Thoracic aorta (tissue), 2 donors: ENCODE data around the gene MRPL36. TPM values are rescaled to one million over a fixed set of nuclear protein-coding genes. Genes with fewer than 3 reads are reported as not detected.
A peak's percentile ranks its signal among the peaks of the same experiment; 100 is the strongest.
"Not testable (repeated sequence)": the region's sequence is repeated elsewhere in the genome, so short reads cannot be mapped to it uniquely, and the experiment has no call there.

Experiments
- ATAC-seq: fragments of 150-250 bp; one replicate; pipeline ENCODE4 v1.8.0; 2017; ENCODE audit warnings: low read depth; ENCODE audit not compliant: insufficient number of reproducible peaks, low FRiP score
- DNase-seq: peaks from one replicate; pipeline ENCODE4 v3.0.0-alpha.2; 2020; ENCODE audit warnings: low spot score
- H3K27ac ChIP-seq, 2 donors: fragments of 200-600 bp; sonication (generic); 1 replicate in 1 of 2; 2 replicates in 1 of 2; pipeline ENCODE4 v1.5.1; 2016; ENCODE audit warnings: mild to moderate bottlenecking in 2 of 2, moderate library complexity in 2 of 2
- H3K27me3 ChIP-seq: fragments of 200-600 bp; sonication (generic); replicated peaks from 2 replicates; pipeline ENCODE4 v1.6.0; 2016; ENCODE audit warnings: mild to moderate bottlenecking; ENCODE audit not compliant: insufficient read depth
- H3K36me3 ChIP-seq: fragments of 200-600 bp; sonication (generic); one replicate; pipeline ENCODE4 v1.5.1; 2016
- H3K4me1 ChIP-seq, 2 donors: fragments of 200-600 bp; sonication (generic); 1 replicate in 1 of 2; 2 replicates in 1 of 2; pipeline versions ENCODE4 v1.5.1 to v1.6.0; 2016; ENCODE audit warnings: low read depth in 2 of 2, mild to moderate bottlenecking in 1 of 2; ENCODE audit not compliant: control insufficient read depth in 1 of 2
- H3K4me3 ChIP-seq: fragments of 200-600 bp; sonication (generic); 2 replicates; pipeline ENCODE4 v1.5.1; 2016; ENCODE audit warnings: mild to moderate bottlenecking
- H3K9me3 ChIP-seq: fragments of 200-600 bp; sonication (generic); 2 replicates; pipeline ENCODE4 v1.5.1; 2016
- total RNA-seq, 2 donors: library from RNA; depleted of rRNA; stranded (reverse); fragments of >200 nt; gene quantifications; one replicate each; pipeline versions ENCODE4 v1.1.0 to v1.2.3, GENCODE V29; 2016
- TF ChIP-seq, protein P1 (sequence below): fragments of 200-600 bp; sonication (generic); IDR thresholded peaks from one replicate; pipeline ENCODE4 v1.5.1; 2019; ENCODE audit warnings: antibody characterized with exemption

MRPL36 gene
- total RNA-seq, 2 donors from 2014 or later, result 26.2 to 26.9 TPM

DNA sequence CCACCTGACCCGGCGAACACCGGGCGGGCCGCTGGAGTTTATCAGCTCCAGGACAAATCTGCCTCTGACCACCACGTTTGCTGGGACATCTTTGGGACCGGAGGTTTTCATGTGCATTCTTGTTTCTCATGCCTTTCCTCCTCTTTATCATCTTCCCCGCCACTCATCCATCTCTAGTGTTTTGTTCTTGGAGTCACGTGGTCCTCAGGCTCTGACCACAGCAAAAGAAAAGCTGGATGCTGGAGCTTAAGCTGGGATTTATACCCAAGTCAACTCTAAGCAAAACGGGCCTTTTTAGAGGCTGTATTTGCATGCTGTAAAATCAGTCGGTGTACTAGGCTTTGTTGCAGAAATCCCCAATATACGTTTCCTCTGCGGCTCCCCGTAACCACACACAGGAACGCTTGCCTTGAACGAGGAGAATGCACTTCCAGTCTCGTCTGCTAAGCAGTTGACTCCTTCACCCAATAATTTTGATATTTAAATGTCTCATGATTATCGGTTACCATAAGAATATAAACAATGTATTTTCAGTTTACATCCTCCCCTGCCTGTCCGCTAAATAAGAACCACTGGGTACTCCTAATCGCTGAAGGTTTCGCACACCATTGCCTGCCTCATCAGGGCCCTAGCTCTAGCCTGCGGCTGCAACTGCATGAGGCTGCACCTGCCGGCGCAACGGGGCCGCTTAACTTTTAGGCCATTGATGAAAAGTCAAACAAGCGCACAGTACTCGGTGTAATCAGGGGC lies 1.0 kb upstream of the MRPL36 start:
- no peak for ATAC-seq
- Histone ChIP-seq H3K36me3 (peaks cover 29% of the 10 kb centered on the region), H3K4me1 (peaks cover 4 to 16% of the 10 kb centered on the region in 2 donors), H3K27me3 (no peaks in the 10 kb centered on the region), H3K9me3 (no peaks in the 10 kb centered on the region), H3K27ac (peak overlapping the region; percentile 65 to 70), H3K4me3 (peak overlapping the region; percentile 86)
- DNase-seq, result no peak
- TF ChIP-seq, protein P1, sequence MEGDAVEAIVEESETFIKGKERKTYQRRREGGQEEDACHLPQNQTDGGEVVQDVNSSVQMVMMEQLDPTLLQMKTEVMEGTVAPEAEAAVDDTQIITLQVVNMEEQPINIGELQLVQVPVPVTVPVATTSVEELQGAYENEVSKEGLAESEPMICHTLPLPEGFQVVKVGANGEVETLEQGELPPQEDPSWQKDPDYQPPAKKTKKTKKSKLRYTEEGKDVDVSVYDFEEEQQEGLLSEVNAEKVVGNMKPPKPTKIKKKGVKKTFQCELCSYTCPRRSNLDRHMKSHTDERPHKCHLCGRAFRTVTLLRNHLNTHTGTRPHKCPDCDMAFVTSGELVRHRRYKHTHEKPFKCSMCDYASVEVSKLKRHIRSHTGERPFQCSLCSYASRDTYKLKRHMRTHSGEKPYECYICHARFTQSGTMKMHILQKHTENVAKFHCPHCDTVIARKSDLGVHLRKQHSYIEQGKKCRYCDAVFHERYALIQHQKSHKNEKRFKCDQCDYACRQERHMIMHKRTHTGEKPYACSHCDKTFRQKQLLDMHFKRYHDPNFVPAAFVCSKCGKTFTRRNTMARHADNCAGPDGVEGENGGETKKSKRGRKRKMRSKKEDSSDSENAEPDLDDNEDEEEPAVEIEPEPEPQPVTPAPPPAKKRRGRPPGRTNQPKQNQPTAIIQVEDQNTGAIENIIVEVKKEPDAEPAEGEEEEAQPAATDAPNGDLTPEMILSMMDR, result no peak

DNA sequence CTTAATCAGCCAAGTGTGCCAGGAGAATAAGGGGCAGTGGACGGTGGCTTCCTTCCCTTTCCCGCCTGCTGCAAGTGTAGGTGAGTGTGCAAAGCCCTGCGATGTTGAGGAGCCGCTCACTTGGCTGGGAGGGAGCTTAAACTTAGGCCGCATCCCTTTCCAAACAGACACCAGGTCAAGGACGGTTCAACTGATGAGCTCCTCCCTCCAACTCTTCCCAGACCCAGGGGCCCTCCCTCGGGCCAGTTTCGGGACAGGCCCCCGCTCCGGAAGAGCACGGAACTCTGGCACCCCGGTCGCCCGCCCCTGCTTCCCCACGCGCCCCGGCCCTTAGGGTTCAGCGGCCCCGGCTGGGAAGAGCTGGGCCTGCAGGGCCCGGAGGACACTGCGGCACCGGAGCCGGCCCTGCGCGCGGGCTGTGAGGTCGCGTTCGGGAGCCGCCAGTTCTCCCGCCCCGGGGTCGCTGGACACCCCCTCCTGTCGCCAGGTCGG lies 481 bp downstream of the MRPL36 start:
- ATAC-seq (no peak), DNase-seq (no peak)
- Histone ChIP-seq H3K27me3 (no peaks in the 10 kb centered on the region), H3K36me3 (peaks cover 18% of the 10 kb centered on the region), H3K27ac (peak overlapping the region; percentile 65 to 70), H3K4me3 (peak overlapping the region; percentile 86), H3K4me1 (peaks cover 4 to 16% of the 10 kb centered on the region in 2 donors), H3K9me3 (no peaks in the 10 kb centered on the region)
- TF ChIP-seq, protein P1, result no peak

DNA sequence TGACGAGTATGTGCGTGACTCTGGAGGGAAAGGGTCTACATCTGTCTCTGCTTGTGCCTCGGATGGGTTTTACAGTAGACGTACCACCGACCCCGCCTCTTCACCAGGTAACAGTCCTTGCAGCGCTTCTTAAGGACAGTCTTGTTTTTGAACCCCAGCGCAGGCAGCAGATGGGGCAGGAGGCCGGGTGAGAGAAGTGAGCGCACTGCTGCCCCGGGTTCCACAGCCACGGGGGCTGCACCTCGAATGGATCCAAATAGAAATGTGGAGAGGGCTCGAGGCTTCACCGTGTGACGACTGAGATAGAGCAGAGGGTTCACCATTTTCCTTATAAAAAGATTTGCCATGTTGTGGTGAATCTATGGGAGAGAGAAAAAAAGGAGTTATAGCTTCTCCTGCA lies 1.0 kb downstream of the MRPL36 start:
- Histone ChIP-seq H3K4me1 (peaks cover 4 to 16% of the 10 kb centered on the region in 2 donors), H3K4me3 (peak overlapping the region; percentile 86), H3K36me3 (peaks cover 13% of the 10 kb centered on the region)
- H3K27me3 ChIP-seq, H3K9me3 ChIP-seq, ATAC-seq, H3K27ac ChIP-seq, DNase-seq: not testable (repeated sequence)

DNA sequence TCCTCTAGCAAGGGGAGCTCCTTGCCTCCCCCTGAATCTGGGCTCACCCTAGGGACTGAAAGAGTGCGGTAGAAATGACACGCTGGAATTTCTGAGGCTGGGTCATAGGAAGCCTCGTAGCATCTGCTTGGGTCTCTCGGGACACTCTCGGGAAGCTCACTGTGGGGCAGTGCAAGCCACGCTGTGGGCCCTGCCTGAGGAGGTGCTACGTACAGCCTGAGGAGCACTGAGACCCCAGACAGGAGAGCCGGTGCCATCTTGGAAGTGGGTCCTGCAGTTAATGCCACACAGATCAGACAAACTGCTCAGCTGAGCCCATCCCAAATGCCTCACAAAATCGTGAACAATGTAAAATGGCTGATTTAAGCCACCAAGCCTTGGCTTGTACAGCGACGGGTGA lies 1.8 kb downstream of the MRPL36 start:
- Histone ChIP-seq H3K4me3 (no peak overlapping the region), H3K27ac (no peak overlapping the region), H3K4me1 (peaks cover 4 to 16% of the 10 kb centered on the region in 2 donors), H3K9me3 (no peaks in the 10 kb centered on the region), H3K36me3 (peaks cover 12% of the 10 kb centered on the region), H3K27me3 (no peaks in the 10 kb centered on the region)
- ATAC-seq (no peak), DNase-seq (no peak)
- TF ChIP-seq, protein P1, result no peak

- H3K9me3 ChIP-seq, result no peaks in the 10 kb centered on the region
These were observed 2.4 kb downstream of the MRPL36 start for GRCh38 chr5:1797103-1797800.

More at GRCh38 chr5:1797103-1797800, 2.4 kb downstream of the MRPL36 start:
- TF ChIP-seq, protein P1, result no peak
- ATAC-seq (no peak), DNase-seq (no peak)
- Histone ChIP-seq H3K27me3 (no peaks in the 10 kb centered on the region), H3K4me1 (peaks cover 4 to 16% of the 10 kb centered on the region in 2 donors), H3K27ac (no peak overlapping the region), H3K4me3 (no peak overlapping the region), H3K36me3 (peaks cover 12% of the 10 kb centered on the region)
